HepG2 (cell line): Measurements from ENCODE around the gene PPIP5K2. TPM values are rescaled to one million over a fixed set of nuclear protein-coding genes. Genes with fewer than 3 reads are reported as not detected.

ENCODE experiments used
- ATAC-seq: fragments of 200-7000 bp; cut with Tn5 transposase; 3 replicates; pipeline ENCODE4 v1.9.1; 2020; ENCODE audit warnings: mild to moderate bottlenecking, moderate library complexity
- BruUV-seq: library from RNA; stranded (reverse); fragments of 400-500 nt; replicated peaks from 2 replicates; lab custom pipeline; 2021; lab: Mats Ljungman, UMichigan
- CTCF ChIA-PET: fragments of 300-600 bp; formaldehyde crosslinking; extraction: SDS; loops from one replicate; lab custom pipeline; 2021; ENCODE audit warnings: low total read pairs, inconsistent platforms, low intra/inter-chr PET ratio; lab: Yijun Ruan, JAX
- POLR2A ChIA-PET: fragments of 350-600 bp; sonication (Branson Sonifier 250); formaldehyde crosslinking; loops from one replicate; lab custom pipeline; 2020; ENCODE audit warnings: antibody characterized with exemption, inconsistent platforms; lab: Yijun Ruan, JAX
- DNase-seq: peaks from one replicate; pipeline ENCODE4 v3.0.0-alpha.2; 2015; ENCODE audit warnings: low spot score
- FAIRE-seq: peaks from 3 replicates; lab custom pipeline; 2011; peaks lifted over from hg19 to GRCh38; lab: Jason Lieb, UNC
- H2AFZ ChIP-seq: one replicate; pipeline ENCODE4 v1.6.1; 2011; ENCODE audit warnings: low read length, inconsistent platforms
- H3K27ac ChIP-seq: fragments of 300-600 bp; 3 replicates; pipeline ENCODE4 v1.8.0; 2011; ENCODE audit warnings: mixed run types, mild to moderate bottlenecking, mixed read lengths, low read length, inconsistent platforms; ENCODE audit not compliant: insufficient read depth; ENCODE audit errors: extremely low read length
- H3K27me3 ChIP-seq, 2 experiments: fragments of 200-600 bp in 1 of 2; 2 replicates in 1 of 2; 3 replicates in 1 of 2; pipeline versions ENCODE4 v1.6.0 to v1.8.0; 2011; ENCODE audit warnings: low read length in 2 of 2, mild to moderate bottlenecking in 2 of 2, moderate library complexity in 2 of 2, inconsistent platforms in 1 of 2; ENCODE audit not compliant: insufficient read depth in 2 of 2, control insufficient read depth in 1 of 2
- H3K36me3 ChIP-seq, 2 experiments: fragments of 200-600 bp in 1 of 2; replicated peaks in 1 of 2; 2 replicates in 1 of 2; 3 replicates in 1 of 2; pipeline versions ENCODE4 v1.5.1 to v1.8.0; 2011; ENCODE audit warnings: low read length in 2 of 2, inconsistent platforms in 1 of 2; ENCODE audit not compliant: insufficient read depth in 2 of 2, control insufficient read depth in 1 of 2
- H3K4me1 ChIP-seq: 2 replicates; pipeline ENCODE4 v1.5.1; 2012; ENCODE audit warnings: low read length, inconsistent platforms; ENCODE audit not compliant: insufficient read depth
- H3K4me2 ChIP-seq: 2 replicates; pipeline ENCODE4 v1.6.0; 2011; ENCODE audit warnings: low read depth, low read length, inconsistent platforms
- H3K4me3 ChIP-seq, 3 experiments: fragments of 200-600 bp in 1 of 3; sonication (generic), shearing (Covaris generic) in 1 of 3; replicated peaks in 1 of 3; 2 replicates each; pipeline ENCODE4 v1.5.1; 2011 to 2016; ENCODE audit warnings: low read length in 3 of 3, inconsistent platforms in 2 of 3, low read depth in 2 of 3, mild to moderate bottlenecking in 2 of 3, control low read depth in 1 of 3, mixed read lengths in 1 of 3; ENCODE audit not compliant: insufficient read depth in 1 of 3
- H3K79me2 ChIP-seq: one replicate; pipeline ENCODE4 v1.6.1; 2011; ENCODE audit warnings: low read length, inconsistent platforms; ENCODE audit not compliant: insufficient read depth
- H3K9ac ChIP-seq: 2 replicates; pipeline ENCODE4 v1.6.0; 2011; ENCODE audit warnings: mild to moderate bottlenecking, low read depth, low read length, inconsistent platforms; ENCODE audit not compliant: insufficient read depth
- H3K9me3 ChIP-seq: 2 replicates; pipeline ENCODE4 v1.5.1; 2012; ENCODE audit warnings: mild to moderate bottlenecking, low read length
- H4K20me1 ChIP-seq: 2 replicates; pipeline ENCODE4 v1.6.0; 2011; ENCODE audit warnings: inconsistent platforms, mild to moderate bottlenecking, low read length, moderate library complexity; ENCODE audit not compliant: insufficient read depth
- ASH2L ChIP-seq: fragments of 300-600, 200-600 bp; sonication (generic); IDR thresholded peaks from 2 replicates; pipeline ENCODE4 v1.7.0; 2017; ENCODE audit warnings: low read depth, mild to moderate bottlenecking, moderate library complexity, mixed read lengths, low read length; ENCODE audit not compliant: insufficient read length
- ESRRA ChIP-seq: sonication (generic); formaldehyde crosslinking; IDR thresholded peaks from 2 replicates; pipeline ENCODE4 v1.5.1; 2020; ENCODE audit warnings: mild to moderate bottlenecking, low read depth, missing genetic modification reagents
- FOXA3 ChIP-seq: IDR thresholded peaks from 2 replicates; pipeline ENCODE4 v1.6.1; 2016; ENCODE audit warnings: missing genetic modification reagents, missing compliant biosample characterization
- FOXP1 ChIP-seq, 2 experiments: fragments of 450-650 bp in 1 of 2; IDR thresholded peaks; 2 replicates each; pipeline ENCODE4 v1.6.1; 2017 to 2018; ENCODE audit warnings: antibody characterized with exemption in 1 of 2
- JUNB ChIP-seq: sonication (generic); formaldehyde crosslinking; IDR thresholded peaks from 2 replicates; pipeline ENCODE4 v1.8.0; 2022; ENCODE audit warnings: missing genetic modification reagents, mild to moderate bottlenecking, borderline replicate concordance
- KLF11 ChIP-seq: IDR thresholded peaks from 2 replicates; pipeline ENCODE4 v1.6.1; 2016; ENCODE audit warnings: missing compliant biosample characterization
- MEF2D ChIP-seq: sonication (generic); formaldehyde crosslinking; IDR thresholded peaks from 2 replicates; pipeline ENCODE4 v1.5.1; 2020; ENCODE audit warnings: mild to moderate bottlenecking, missing genetic modification reagents
- NFE2 ChIP-seq: sonication (generic); formaldehyde crosslinking; IDR thresholded peaks from 2 replicates; pipeline ENCODE4 v1.4.0; 2020; ENCODE audit warnings: missing genetic modification reagents
- SRY ChIP-seq: sonication (generic); formaldehyde crosslinking; IDR thresholded peaks from 2 replicates; pipeline ENCODE4 v1.8.0; 2022; ENCODE audit warnings: mild to moderate bottlenecking, missing genetic modification reagents
- TCF7L2 ChIP-seq: IDR thresholded peaks from 2 replicates; pipeline ENCODE4 v1.6.1; 2011; ENCODE audit warnings: mild to moderate bottlenecking, low read depth, low read length, moderate library complexity
- TMF1 ChIP-seq: sonication (generic); formaldehyde crosslinking; IDR thresholded peaks from 2 replicates; pipeline ENCODE4 v1.8.1; 2022; ENCODE audit warnings: low read depth, missing genetic modification reagents
- ZNF329 ChIP-seq: sonication (generic); formaldehyde crosslinking; IDR thresholded peaks from 2 replicates; pipeline ENCODE4 v1.9.0; 2021; ENCODE audit warnings: low read depth, mild to moderate bottlenecking, missing genetic modification reagents
- ZNF512B ChIP-seq: sonication (generic); formaldehyde crosslinking; IDR thresholded peaks from 2 replicates; pipeline ENCODE4 v1.5.1; 2020; ENCODE audit warnings: missing genetic modification reagents, mild to moderate bottlenecking, borderline replicate concordance
- ZNF629 ChIP-seq: sonication (generic); formaldehyde crosslinking; conservative IDR thresholded peaks from 2 replicates; pipeline ENCODE4 v1.5.0; 2020; ENCODE audit warnings: missing genetic modification reagents
- ZNF7 ChIP-seq: IDR thresholded peaks from 2 replicates; pipeline ENCODE4 v1.6.1; 2016; ENCODE audit warnings: missing biosample characterization, missing genetic modification reagents
- ZNF749 ChIP-seq: sonication (generic); formaldehyde crosslinking; IDR thresholded peaks from 2 replicates; pipeline ENCODE4 v1.8.0; 2022; ENCODE audit warnings: mild to moderate bottlenecking, missing genetic modification reagents, moderate library complexity, borderline replicate concordance
- WGBS: methylation state at CpG from one replicate; pipeline ENCODE4 v1.1.6; 2017; ENCODE audit warnings: low lambda C conversion rate; 5-methylcytosine and 5-hydroxymethylcytosine counted together
- in situ Hi-C: cut with HindIII; loops from 2 replicates; pipeline ENCODE4 v1.10.0; 2017; ENCODE audit warnings: low pct_unique_long_range_greater_than_20kb; ENCODE audit not compliant: extremely low pct_ligation_motif_present
- intact Hi-C: fragments of 100-400 bp; cut with micrococcal nuclease; formaldehyde crosslinking; loops from one replicate; pipeline ENCODE4 v1.10.0; 2022; ENCODE audit not compliant: unreplicated experiment
- polyA plus RNA-seq, 8 experiments: library from polyadenylated mRNA; depleted of rRNA in 3 of 8; stranded (reverse) in 7 of 8; unstranded in 1 of 8; fragments of >200 nt; fragmentation: Illumina TruSeq in 4 of 8; extraction: Trizol in 4 of 8; gene quantifications; 2 replicates each; pipeline versions ENCODE4 v1.2.1 to v1.2.3, GENCODE V29; 2011 to 2016; ENCODE audit warnings: low read depth in 4 of 8, missing spikeins in 1 of 8, mixed read lengths in 1 of 8; ENCODE audit not compliant: insufficient read depth in 1 of 8
- total RNA-seq, 5 experiments: library from RNA; depleted of rRNA; stranded (reverse); fragments of >200 nt; fragmentation: Illumina TruSeq; extraction: Trizol; gene quantifications; 2 replicates each; pipeline ENCODE4 v1.2.3, GENCODE V29; 2016; ENCODE audit warnings: low read depth in 1 of 5
- TF ChIP-seq, protein P1 (sequence below): IDR thresholded peaks from 2 replicates; pipeline ENCODE4 v1.6.1; 2016; ENCODE audit warnings: missing biosample characterization, missing genetic modification reagents, low read depth
- TF ChIP-seq, protein P2 (sequence below): sonication (generic); formaldehyde crosslinking; IDR thresholded peaks from 2 replicates; pipeline ENCODE4 v1.5.1; 2020; ENCODE audit warnings: mild to moderate bottlenecking, missing genetic modification reagents, borderline replicate concordance
- TF ChIP-seq, protein P3 (sequence below): sonication (generic); formaldehyde crosslinking; IDR thresholded peaks from 2 replicates; pipeline ENCODE4 v1.8.1; 2023; ENCODE audit warnings: mild to moderate bottlenecking, missing genetic modification reagents, borderline replicate concordance

Gene PPIP5K2
- total and polyA plus RNA-seq, 2 of the 13 experiments (the other 11 are each of a cell fraction or from before 2014, with no cell fraction given): 19.7 to 45.6 TPM

DNA sequence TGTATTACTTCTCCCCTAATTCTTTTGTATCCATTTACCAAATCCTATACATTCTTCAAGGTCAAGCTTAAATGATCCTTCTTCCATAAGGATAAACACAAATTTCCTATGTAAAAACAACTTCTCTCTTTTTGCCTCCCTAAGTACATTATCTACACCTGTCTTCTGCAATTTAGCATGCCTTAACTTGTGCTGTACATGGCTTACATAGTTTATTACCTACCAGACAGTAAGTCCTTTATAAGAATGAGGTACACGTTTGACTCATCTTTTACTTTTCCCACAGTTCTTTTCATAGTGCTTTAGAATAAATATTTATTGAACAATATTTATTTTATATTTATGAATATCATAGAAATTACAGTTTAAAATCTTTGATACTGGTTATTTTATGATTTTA is 33.6 kb upstream of the PPIP5K2 start (continued):
- TF ChIP-seq KLF11 (CRISPR knock-in tag) (no peak), TMF1 (CRISPR knock-in tag) (no peak), ASH2L (no peak)

DNA sequence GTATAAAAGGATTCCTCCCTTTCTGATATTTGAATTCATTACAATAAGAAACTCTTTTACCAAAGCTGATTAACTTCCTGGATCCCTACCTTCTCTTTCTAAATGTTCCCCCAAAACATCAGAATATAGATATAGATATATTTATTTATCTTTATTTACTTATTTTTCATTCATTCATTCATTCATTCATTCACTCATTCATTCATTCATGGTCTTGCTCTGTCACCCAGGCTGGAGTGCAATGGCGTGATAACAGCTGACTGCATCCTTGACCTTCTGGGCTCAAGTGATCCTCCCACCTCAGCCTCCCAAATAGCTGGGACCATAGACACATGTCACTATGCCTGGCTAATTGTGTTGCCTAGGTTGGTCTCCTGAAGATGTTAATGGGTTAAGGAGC is 30.8 kb upstream of the PPIP5K2 start:
- Histone ChIP-seq H3K79me2 (no peaks in the 10 kb centered on the region), H3K9me3 (peaks cover 3% of the 10 kb centered on the region; the same call in 1 of the 2 replicates), H2AFZ (no peak overlapping the region), H3K27me3 (no peaks in the 10 kb centered on the region), H3K9ac (no peak overlapping the region), H3K27ac (no peak overlapping the region), H3K4me1 (no peaks in the 10 kb centered on the region), H4K20me1 (no peaks in the 10 kb centered on the region), H3K4me2 (no peak overlapping the region), H3K4me3 (no peak overlapping the region), H3K36me3 (no peaks in the 10 kb centered on the region; a peak in 1 of 5 replicates)
- ATAC-seq (no peak), FAIRE-seq (no peak), DNase-seq (no peak)
- no TSS peak for BruUV-seq
- in situ Hi-C loops: no loop called here
- ChIA-PET CTCF (no interaction called here), POLR2A (no interaction called here)
- WGBS: 98% methylated on average over 1 of the region's 1 CpG
- intact Hi-C loops: no loop called here
- no peak for TF ChIP-seq ZNF7
- TF ChIP-seq ZNF329 (CRISPR knock-in tag): no peak
- TF ChIP-seq, protein P1, sequence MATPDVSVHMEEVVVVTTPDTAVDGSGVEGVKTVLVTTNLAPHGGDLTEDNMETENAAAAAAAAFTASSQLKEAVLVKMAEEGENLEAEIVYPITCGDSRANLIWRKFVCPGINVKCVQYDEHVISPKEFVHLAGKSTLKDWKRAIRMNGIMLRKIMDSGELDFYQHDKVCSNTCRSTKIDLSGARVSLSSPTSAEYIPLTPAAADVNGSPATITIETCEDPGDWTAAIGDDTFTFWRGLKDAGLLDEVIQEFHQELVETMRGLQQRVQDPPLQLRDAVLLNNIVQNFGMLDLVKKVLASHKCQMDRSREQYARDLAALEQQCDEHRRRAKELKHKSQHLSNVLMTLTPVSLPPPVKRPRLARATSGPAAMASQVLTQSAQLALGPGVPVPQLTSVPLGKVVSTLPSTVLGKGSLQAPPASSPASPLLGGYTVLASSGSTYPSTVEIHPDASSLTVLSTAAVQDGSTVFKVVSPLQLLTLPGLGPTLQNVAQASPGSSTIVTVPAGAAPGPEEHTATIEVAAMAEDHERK (CRISPR knock-in tag): no peak
- TF ChIP-seq ZNF512B (CRISPR knock-in tag): no peak
- TF ChIP-seq JUNB (CRISPR knock-in tag): no peak
- TF ChIP-seq, protein P2, sequence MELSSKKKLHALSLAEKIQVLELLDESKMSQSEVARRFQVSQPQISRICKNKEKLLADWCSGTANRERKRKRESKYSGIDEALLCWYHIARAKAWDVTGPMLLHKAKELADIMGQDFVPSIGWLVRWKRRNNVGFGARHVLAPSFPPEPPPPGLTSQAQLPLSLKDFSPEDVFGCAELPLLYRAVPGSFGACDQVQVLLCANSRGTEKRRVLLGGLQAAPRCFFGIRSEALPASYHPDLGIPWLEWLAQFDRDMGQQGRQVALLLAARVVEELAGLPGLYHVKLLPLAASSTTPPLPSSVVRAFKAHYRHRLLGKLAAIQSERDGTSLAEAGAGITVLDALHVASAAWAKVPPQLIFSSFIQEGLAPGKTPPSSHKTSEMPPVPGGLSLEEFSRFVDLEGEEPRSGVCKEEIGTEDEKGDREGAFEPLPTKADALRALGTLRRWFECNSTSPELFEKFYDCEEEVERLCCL (CRISPR knock-in tag): no peak
- TF ChIP-seq, protein P3, sequence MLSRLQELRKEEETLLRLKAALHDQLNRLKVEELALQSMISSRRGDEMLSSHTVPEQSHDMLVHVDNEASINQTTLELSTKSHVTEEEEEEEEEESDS (CRISPR knock-in tag): no peak
- TF ChIP-seq NFE2 (CRISPR knock-in tag): no peak
- TF ChIP-seq ESRRA: no peak
- no peak for TF ChIP-seq SRY
- no peak for TF ChIP-seq FOXP1 (IDR thresholded peaks at IDR 0.05)
- TF ChIP-seq FOXP1 (CRISPR knock-in tag; IDR thresholded peaks at IDR 0.05): no peak
- no peak for TF ChIP-seq MEF2D (CRISPR knock-in tag)
- TF ChIP-seq ZNF749 (CRISPR knock-in tag): no peak
- TF ChIP-seq TCF7L2: no peak
- TF ChIP-seq FOXA3 (CRISPR knock-in tag): no peak
- TF ChIP-seq ZNF629 (CRISPR knock-in tag): no peak
